Liver (tissue), 3 donors: ENCODE measurements around the gene CPEB1.

Experiments
- EGR1 ChIP-seq, 2 donors: IDR thresholded peaks; 2 replicates each; pipeline ENCODE4 v1.6.1; 2016 to 2018; ENCODE audit warnings: antibody characterized with exemption in 2 of 2, low read depth in 2 of 2
- GABPA ChIP-seq, 2 donors: IDR thresholded peaks in 1 of 2; conservative IDR thresholded peaks in 1 of 2; 2 replicates each; pipeline ENCODE4 v1.6.1; 2016; ENCODE audit warnings: antibody characterized with exemption in 2 of 2, mild to moderate bottlenecking in 1 of 2, moderate library complexity in 1 of 2
- HNF4A ChIP-seq, 2 donors: conservative IDR thresholded peaks; 2 replicates each; pipeline ENCODE4 v1.6.1; 2016; ENCODE audit warnings: antibody characterized with exemption in 2 of 2, mild to moderate bottlenecking in 2 of 2
- JUND ChIP-seq, 2 donors: IDR thresholded peaks; 2 replicates each; pipeline ENCODE4 v1.6.1; 2016; ENCODE audit warnings: antibody characterized with exemption in 2 of 2
- RAD21 ChIP-seq, 2 donors: IDR thresholded peaks; 2 replicates each; pipeline ENCODE4 v1.6.1; 2016; ENCODE audit warnings: antibody characterized with exemption in 2 of 2, mild to moderate bottlenecking in 2 of 2
- RXRA ChIP-seq, 2 donors: IDR thresholded peaks; 2 replicates each; pipeline ENCODE4 v1.6.1; 2017 to 2018; ENCODE audit warnings: antibody characterized with exemption in 2 of 2, mild to moderate bottlenecking in 1 of 2
- SP1 ChIP-seq: IDR thresholded peaks from 2 replicates; pipeline ENCODE4 v1.6.1; 2018; ENCODE audit warnings: antibody characterized with exemption, mild to moderate bottlenecking
- TAF1 ChIP-seq: conservative IDR thresholded peaks from 2 replicates; pipeline ENCODE4 v1.6.1; 2016; ENCODE audit warnings: antibody characterized with exemption, mild to moderate bottlenecking
- YY1 ChIP-seq: IDR thresholded peaks from 2 replicates; pipeline ENCODE4 v1.6.1; 2016; ENCODE audit warnings: antibody characterized with exemption, mild to moderate bottlenecking
- TF ChIP-seq, protein P1 (sequence below): fragments of 150-350 bp; IDR thresholded peaks from 2 replicates; pipeline ENCODE4 v1.5.1; 2017; ENCODE audit warnings: improper control_type of control experiment, low read depth, low read length; ENCODE audit not compliant: missing input control
- TF ChIP-seq, protein P2 (sequence below): IDR thresholded peaks from 2 replicates; pipeline ENCODE4 v1.6.1; 2016; ENCODE audit warnings: antibody characterized with exemption
- TF ChIP-seq, protein P3 (sequence below): IDR thresholded peaks from 2 replicates; pipeline ENCODE4 v1.6.1; 2016; ENCODE audit warnings: antibody characterized with exemption, mild to moderate bottlenecking
- TF ChIP-seq, protein P4 (sequence below): IDR thresholded peaks from 2 replicates; pipeline ENCODE4 v1.6.1; 2016; ENCODE audit warnings: antibody characterized with exemption
- TF ChIP-seq, protein P5 (sequence below): IDR thresholded peaks from 2 replicates; pipeline ENCODE4 v1.6.1; 2016; ENCODE audit warnings: antibody characterized with exemption
- donor health status: healthy.
- donor health status: healthy.

DNA sequence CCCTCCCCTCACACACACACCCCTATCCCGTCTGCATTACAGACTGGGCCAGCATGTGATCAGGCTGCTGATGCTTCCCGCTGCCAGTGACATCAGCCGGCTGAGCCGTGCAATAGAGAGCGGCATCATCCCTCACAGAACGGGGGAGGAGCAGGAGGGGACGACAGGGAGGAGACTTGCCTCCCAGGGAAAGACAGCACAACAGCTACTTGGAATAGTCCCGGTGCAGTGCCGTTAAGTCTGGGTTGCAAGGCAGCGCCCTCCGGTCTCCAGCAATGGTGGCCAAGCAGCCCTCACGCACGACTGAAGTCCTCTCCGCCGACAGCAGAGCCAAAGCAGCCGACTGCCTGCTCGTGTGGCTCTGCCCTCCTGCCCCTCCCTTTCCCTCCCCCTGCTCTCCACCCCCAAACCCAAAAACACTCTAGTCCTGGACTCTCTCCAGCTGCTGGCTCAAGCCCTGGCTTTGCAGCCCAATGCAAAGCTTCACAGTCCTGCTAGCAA is 75.4 kb downstream of the CPEB1 start:
- TF ChIP-seq, protein P1, sequence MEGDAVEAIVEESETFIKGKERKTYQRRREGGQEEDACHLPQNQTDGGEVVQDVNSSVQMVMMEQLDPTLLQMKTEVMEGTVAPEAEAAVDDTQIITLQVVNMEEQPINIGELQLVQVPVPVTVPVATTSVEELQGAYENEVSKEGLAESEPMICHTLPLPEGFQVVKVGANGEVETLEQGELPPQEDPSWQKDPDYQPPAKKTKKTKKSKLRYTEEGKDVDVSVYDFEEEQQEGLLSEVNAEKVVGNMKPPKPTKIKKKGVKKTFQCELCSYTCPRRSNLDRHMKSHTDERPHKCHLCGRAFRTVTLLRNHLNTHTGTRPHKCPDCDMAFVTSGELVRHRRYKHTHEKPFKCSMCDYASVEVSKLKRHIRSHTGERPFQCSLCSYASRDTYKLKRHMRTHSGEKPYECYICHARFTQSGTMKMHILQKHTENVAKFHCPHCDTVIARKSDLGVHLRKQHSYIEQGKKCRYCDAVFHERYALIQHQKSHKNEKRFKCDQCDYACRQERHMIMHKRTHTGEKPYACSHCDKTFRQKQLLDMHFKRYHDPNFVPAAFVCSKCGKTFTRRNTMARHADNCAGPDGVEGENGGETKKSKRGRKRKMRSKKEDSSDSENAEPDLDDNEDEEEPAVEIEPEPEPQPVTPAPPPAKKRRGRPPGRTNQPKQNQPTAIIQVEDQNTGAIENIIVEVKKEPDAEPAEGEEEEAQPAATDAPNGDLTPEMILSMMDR = no peak
- TF ChIP-seq RAD21 (IDR thresholded peaks at IDR 0.05) = no peak
- no peak for TF ChIP-seq TAF1
- TF ChIP-seq, protein P2, sequence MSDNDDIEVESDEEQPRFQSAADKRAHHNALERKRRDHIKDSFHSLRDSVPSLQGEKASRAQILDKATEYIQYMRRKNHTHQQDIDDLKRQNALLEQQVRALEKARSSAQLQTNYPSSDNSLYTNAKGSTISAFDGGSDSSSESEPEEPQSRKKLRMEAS = no peak
- TF ChIP-seq EGR1 (IDR thresholded peaks at IDR 0.05; ENCODE audit: low read depth in 2 of 2) = no peak
- TF ChIP-seq JUND (IDR thresholded peaks at IDR 0.05) = no peak
- TF ChIP-seq, protein P3, sequence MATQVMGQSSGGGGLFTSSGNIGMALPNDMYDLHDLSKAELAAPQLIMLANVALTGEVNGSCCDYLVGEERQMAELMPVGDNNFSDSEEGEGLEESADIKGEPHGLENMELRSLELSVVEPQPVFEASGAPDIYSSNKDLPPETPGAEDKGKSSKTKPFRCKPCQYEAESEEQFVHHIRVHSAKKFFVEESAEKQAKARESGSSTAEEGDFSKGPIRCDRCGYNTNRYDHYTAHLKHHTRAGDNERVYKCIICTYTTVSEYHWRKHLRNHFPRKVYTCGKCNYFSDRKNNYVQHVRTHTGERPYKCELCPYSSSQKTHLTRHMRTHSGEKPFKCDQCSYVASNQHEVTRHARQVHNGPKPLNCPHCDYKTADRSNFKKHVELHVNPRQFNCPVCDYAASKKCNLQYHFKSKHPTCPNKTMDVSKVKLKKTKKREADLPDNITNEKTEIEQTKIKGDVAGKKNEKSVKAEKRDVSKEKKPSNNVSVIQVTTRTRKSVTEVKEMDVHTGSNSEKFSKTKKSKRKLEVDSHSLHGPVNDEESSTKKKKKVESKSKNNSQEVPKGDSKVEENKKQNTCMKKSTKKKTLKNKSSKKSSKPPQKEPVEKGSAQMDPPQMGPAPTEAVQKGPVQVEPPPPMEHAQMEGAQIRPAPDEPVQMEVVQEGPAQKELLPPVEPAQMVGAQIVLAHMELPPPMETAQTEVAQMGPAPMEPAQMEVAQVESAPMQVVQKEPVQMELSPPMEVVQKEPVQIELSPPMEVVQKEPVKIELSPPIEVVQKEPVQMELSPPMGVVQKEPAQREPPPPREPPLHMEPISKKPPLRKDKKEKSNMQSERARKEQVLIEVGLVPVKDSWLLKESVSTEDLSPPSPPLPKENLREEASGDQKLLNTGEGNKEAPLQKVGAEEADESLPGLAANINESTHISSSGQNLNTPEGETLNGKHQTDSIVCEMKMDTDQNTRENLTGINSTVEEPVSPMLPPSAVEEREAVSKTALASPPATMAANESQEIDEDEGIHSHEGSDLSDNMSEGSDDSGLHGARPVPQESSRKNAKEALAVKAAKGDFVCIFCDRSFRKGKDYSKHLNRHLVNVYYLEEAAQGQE = no peak
- TF ChIP-seq, protein P4, sequence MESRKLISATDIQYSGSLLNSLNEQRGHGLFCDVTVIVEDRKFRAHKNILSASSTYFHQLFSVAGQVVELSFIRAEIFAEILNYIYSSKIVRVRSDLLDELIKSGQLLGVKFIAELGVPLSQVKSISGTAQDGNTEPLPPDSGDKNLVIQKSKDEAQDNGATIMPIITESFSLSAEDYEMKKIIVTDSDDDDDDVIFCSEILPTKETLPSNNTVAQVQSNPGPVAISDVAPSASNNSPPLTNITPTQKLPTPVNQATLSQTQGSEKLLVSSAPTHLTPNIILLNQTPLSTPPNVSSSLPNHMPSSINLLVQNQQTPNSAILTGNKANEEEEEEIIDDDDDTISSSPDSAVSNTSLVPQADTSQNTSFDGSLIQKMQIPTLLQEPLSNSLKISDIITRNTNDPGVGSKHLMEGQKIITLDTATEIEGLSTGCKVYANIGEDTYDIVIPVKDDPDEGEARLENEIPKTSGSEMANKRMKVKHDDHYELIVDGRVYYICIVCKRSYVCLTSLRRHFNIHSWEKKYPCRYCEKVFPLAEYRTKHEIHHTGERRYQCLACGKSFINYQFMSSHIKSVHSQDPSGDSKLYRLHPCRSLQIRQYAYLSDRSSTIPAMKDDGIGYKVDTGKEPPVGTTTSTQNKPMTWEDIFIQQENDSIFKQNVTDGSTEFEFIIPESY = no peak
- TF ChIP-seq, protein P5, sequence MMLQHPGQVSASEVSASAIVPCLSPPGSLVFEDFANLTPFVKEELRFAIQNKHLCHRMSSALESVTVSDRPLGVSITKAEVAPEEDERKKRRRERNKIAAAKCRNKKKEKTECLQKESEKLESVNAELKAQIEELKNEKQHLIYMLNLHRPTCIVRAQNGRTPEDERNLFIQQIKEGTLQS = no peak
- no peak for TF ChIP-seq GABPA (IDR thresholded peaks at IDR 0.05 in 1 of 2, conservative IDR thresholded peaks at IDR 0.05 in 1 of 2)
- TF ChIP-seq YY1 = no peak
- TF ChIP-seq SP1 = no peak
- no peak for TF ChIP-seq HNF4A (conservative IDR thresholded peaks at IDR 0.05)
- TF ChIP-seq RXRA (IDR thresholded peaks at IDR 0.05) = no peak
